Osteoblast (primary cell): Measurements from ENCODE around the gene RCSD1. TPM values are rescaled to one million over a fixed set of nuclear protein-coding genes. Genes with fewer than 3 reads are reported as not detected.

ENCODE experiments used
- DNase-seq: peaks from one replicate; pipeline ENCODE4 v3.0.0; 2011; ENCODE audit warnings: low spot score, mixed read lengths; ENCODE audit not compliant: insufficient read length; ENCODE audit errors: missing footprints
- H2AFZ ChIP-seq: 2 replicates; pipeline ENCODE4 v1.6.0; 2011; ENCODE audit warnings: mild to moderate bottlenecking, low read length
- H3K27ac ChIP-seq: 2 replicates; pipeline ENCODE4 v1.5.1; 2011; ENCODE audit warnings: mild to moderate bottlenecking, low read depth, low read length, moderate library complexity
- H3K27me3 ChIP-seq: 2 replicates; pipeline ENCODE4 v1.6.0; 2012; ENCODE audit warnings: mild to moderate bottlenecking, control low read depth, inconsistent platforms, low read length, moderate library complexity; ENCODE audit not compliant: insufficient read depth
- H3K36me3 ChIP-seq: 2 replicates; pipeline ENCODE4 v1.5.1; 2011; ENCODE audit warnings: mild to moderate bottlenecking, low read length, control low read depth, moderate library complexity; ENCODE audit not compliant: insufficient read depth
- H3K4me1 ChIP-seq: 2 replicates; pipeline ENCODE4 v1.5.1; 2011; ENCODE audit warnings: mild to moderate bottlenecking, low read length, control low read depth, moderate library complexity; ENCODE audit not compliant: insufficient read depth
- H3K4me2 ChIP-seq: 2 replicates; pipeline ENCODE4 v1.6.0; 2011; ENCODE audit warnings: mild to moderate bottlenecking, low read length; ENCODE audit not compliant: insufficient read depth
- H3K4me3 ChIP-seq: fragments of 200-600 bp; sonication (generic); 3 replicates; pipeline ENCODE4 v1.5.1; 2012; ENCODE audit warnings: mild to moderate bottlenecking, low read length, inconsistent platforms; ENCODE audit not compliant: insufficient read depth
- H3K79me2 ChIP-seq: 2 replicates; pipeline ENCODE4 v1.6.0; 2012; ENCODE audit warnings: mild to moderate bottlenecking, low read length, control low read depth, inconsistent platforms; ENCODE audit not compliant: insufficient read depth
- H3K9me3 ChIP-seq: 2 replicates; pipeline ENCODE4 v1.5.1; 2011; ENCODE audit warnings: low read depth, low read length, control low read depth
- H4K20me1 ChIP-seq: 2 replicates; pipeline ENCODE4 v1.6.0; 2012; ENCODE audit warnings: mild to moderate bottlenecking, low read length, control low read depth; ENCODE audit not compliant: insufficient read depth
- total RNA-seq: library from RNA; depleted of rRNA; stranded (reverse); fragments of >200 nt; gene quantifications from 2 replicates; pipeline ENCODE4 v1.2.3, GENCODE V29; 2012
- TF ChIP-seq, protein P1 (sequence below): IDR thresholded peaks from 2 replicates; pipeline ENCODE4 v1.5.1; 2011; ENCODE audit warnings: mild to moderate bottlenecking, low read depth, low read length, moderate library complexity; ENCODE audit errors: extremely low read depth

Gene RCSD1
- total RNA-seq, 1 donor = under 0.01 TPM

DNA sequence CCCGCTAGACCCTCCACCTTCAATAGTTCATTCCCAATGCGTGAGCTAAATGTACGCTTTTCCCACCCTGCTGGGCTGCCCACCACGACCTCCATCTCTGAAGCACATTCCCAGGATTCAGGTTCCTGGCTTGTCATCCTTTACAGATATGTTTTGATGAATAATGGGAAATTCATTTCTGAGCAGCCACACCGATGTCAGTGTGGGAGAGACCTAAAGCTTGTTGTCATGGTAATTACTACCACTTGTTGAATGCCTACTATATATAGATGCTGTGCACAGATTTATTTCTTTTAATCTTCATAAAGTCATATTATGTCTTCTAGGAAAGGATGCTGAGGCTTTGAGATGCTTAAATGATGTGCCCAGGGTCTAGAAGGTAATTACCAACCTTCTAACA is 8.0 kb downstream of the RCSD1 start:
- H3K4me1 ChIP-seq = peaks cover 9% of the 10 kb centered on the region
- H2AFZ ChIP-seq = peak overlapping the region; percentile 40
- no peaks in the 10 kb centered on the region for H3K9me3 ChIP-seq
- no peak overlapping the region for H3K4me2 ChIP-seq
- H3K27me3 ChIP-seq = peaks cover 10% of the 10 kb centered on the region
- H3K4me3 ChIP-seq = no peak overlapping the region
- H3K27ac ChIP-seq = no peak overlapping the region
- TF ChIP-seq, protein P1, sequence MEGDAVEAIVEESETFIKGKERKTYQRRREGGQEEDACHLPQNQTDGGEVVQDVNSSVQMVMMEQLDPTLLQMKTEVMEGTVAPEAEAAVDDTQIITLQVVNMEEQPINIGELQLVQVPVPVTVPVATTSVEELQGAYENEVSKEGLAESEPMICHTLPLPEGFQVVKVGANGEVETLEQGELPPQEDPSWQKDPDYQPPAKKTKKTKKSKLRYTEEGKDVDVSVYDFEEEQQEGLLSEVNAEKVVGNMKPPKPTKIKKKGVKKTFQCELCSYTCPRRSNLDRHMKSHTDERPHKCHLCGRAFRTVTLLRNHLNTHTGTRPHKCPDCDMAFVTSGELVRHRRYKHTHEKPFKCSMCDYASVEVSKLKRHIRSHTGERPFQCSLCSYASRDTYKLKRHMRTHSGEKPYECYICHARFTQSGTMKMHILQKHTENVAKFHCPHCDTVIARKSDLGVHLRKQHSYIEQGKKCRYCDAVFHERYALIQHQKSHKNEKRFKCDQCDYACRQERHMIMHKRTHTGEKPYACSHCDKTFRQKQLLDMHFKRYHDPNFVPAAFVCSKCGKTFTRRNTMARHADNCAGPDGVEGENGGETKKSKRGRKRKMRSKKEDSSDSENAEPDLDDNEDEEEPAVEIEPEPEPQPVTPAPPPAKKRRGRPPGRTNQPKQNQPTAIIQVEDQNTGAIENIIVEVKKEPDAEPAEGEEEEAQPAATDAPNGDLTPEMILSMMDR = no peak
- H3K79me2 ChIP-seq = no peaks in the 10 kb centered on the region
- H3K36me3 ChIP-seq = no peaks in the 10 kb centered on the region
- DNase-seq = no peak
- no peaks in the 10 kb centered on the region for H4K20me1 ChIP-seq

DNA sequence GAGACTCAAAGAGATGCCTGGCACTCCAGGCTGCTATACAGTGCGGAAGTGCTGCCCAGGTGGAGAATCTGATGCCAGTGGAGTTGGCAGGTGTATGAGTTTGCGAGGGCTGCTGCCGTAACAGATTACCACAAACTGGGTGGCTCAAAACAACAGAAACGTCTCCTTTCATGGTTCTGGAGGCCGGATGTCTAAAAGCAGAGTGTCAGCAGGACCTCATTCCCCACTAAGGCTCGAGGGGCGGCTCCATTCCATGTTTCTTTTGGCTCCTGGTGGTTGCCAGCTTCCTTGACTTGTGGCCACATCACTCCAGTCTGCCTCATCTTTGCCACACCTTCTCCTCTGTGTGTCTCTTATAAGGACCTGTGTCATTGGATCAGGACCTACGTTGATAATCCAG is 10.0 kb downstream of the RCSD1 start:
- DNase-seq = no peak
- Histone ChIP-seq H3K36me3 (no peaks in the 10 kb centered on the region), H2AFZ (no peak overlapping the region), H4K20me1 (no peaks in the 10 kb centered on the region), H3K4me2 (no peak overlapping the region), H3K27ac (no peak overlapping the region), H3K4me3 (no peak overlapping the region), H3K4me1 (peaks cover 9% of the 10 kb centered on the region), H3K27me3 (peaks cover 10% of the 10 kb centered on the region), H3K9me3 (no peaks in the 10 kb centered on the region), H3K79me2 (no peaks in the 10 kb centered on the region)
- TF ChIP-seq, protein P1 = no peak

DNA sequence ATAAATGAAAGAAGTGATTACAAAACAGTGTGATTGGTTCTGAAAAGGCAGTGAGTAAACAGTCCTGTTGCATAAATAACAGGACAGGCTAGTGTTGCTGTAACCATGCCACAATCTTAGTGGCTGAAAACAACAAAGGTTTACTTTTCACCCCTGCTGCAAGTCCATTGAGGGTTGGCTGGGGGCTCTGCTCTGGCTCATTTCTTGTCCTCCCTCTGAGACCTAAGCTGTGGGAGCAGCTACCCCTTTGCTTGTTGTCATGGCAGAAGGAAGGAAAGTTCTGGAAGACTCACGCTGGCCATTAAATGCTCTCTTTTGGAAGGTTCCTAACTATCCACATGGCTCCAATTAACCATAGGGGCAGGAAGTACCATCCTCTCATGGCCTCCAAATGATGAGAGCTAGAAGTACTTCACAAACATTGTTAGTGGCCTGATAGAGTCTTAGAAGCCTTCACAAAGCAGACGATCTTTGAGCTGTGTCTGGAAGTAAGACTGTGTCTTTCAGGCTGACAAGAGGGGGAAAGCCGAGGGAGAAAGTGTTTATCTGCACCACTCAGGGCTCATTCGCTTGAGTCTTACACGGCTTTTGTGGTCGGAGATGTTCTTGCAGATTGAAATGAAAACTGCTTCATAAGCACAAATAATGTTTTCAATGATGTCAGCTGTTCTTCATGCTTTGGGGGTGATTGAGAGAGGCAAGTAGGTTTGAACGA is 11.9 kb downstream of the RCSD1 start:
- no peak for DNase-seq
- H3K4me3 ChIP-seq = no peak overlapping the region
- peaks cover 8% of the 10 kb centered on the region for H3K4me1 ChIP-seq
- TF ChIP-seq, protein P1 = no peak
- no peaks in the 10 kb centered on the region for H3K9me3 ChIP-seq
- H4K20me1 ChIP-seq = no peaks in the 10 kb centered on the region
- no peak overlapping the region for H3K27ac ChIP-seq
- no peak overlapping the region for H3K4me2 ChIP-seq
- no peak overlapping the region for H2AFZ ChIP-seq
- no peaks in the 10 kb centered on the region for H3K79me2 ChIP-seq
- H3K36me3 ChIP-seq = no peaks in the 10 kb centered on the region
- H3K27me3 ChIP-seq = peaks cover 8% of the 10 kb centered on the region

DNA sequence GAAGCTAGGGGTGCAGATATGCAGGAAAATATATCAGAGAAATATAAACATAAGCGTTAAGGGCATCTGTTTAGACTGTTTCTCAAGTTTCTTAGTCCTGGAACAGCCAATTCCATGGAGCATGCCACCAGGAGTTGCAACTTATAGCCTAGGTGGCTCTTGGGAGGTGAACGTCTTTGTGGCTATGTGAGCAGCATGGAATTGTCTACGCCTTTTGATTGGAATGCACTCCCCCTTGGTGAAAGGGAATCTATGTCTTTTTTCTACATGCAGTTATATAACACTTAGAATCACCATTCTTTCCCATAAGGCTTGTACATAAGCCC is 12.4 kb downstream of the RCSD1 start:
- Histone ChIP-seq H3K27me3 (peaks cover 8% of the 10 kb centered on the region), H2AFZ (no peak overlapping the region), H3K79me2 (no peaks in the 10 kb centered on the region), H4K20me1 (no peaks in the 10 kb centered on the region), H3K27ac (no peak overlapping the region), H3K36me3 (no peaks in the 10 kb centered on the region), H3K4me2 (no peak overlapping the region), H3K9me3 (no peaks in the 10 kb centered on the region), H3K4me3 (no peak overlapping the region), H3K4me1 (peaks cover 2% of the 10 kb centered on the region)
- DNase-seq = no peak
- TF ChIP-seq, protein P1 = no peak
